Neural progenitor cell (in vitro differentiated cells): Measurements from ENCODE around the gene KIAA1549. TPM values are rescaled to one million over a fixed set of nuclear protein-coding genes. Genes with fewer than 3 reads are reported as not detected.

Experiments
- DNase-seq: peaks from one replicate; pipeline ENCODE4 v3.0.0-alpha.2; 2016; ENCODE audit warnings: low spot score
- H2AFZ ChIP-seq: fragments of 200-600 bp; sonication (generic); replicated peaks from 2 replicates; pipeline ENCODE4 v1.6.1; 2016; ENCODE audit warnings: antibody characterized with exemption
- H3F3A ChIP-seq: fragments of 200-600 bp; sonication (generic); 2 replicates; pipeline ENCODE4 v1.6.1; 2016; ENCODE audit warnings: antibody characterized with exemption, low read depth
- H3K27ac ChIP-seq: fragments of 200-600 bp; sonication (generic); 2 replicates; pipeline ENCODE4 v1.5.1; 2016; ENCODE audit warnings: mild to moderate bottlenecking
- H3K27me3 ChIP-seq: fragments of 200-600 bp; sonication (generic); 2 replicates; pipeline ENCODE4 v1.6.1; 2016; ENCODE audit warnings: mild to moderate bottlenecking, moderate library complexity
- H3K36me3 ChIP-seq: fragments of 200-600 bp; sonication (generic); 2 replicates; pipeline ENCODE4 v1.5.1; 2016
- H3K4me1 ChIP-seq: fragments of 200-600 bp; sonication (generic); 2 replicates; pipeline ENCODE4 v1.6.1; 2016; ENCODE audit warnings: mixed run types
- H3K4me2 ChIP-seq: fragments of 200-600 bp; sonication (generic); 2 replicates; pipeline ENCODE4 v1.6.1; 2016
- H3K4me3 ChIP-seq: fragments of 200-600 bp; sonication (generic); 2 replicates; pipeline ENCODE4 v1.5.1; 2016
- H3K79me2 ChIP-seq: fragments of 200-600 bp; sonication (generic); 2 replicates; pipeline ENCODE4 v1.6.1; 2016; ENCODE audit warnings: low read depth
- H3K9ac ChIP-seq: fragments of 200-600 bp; sonication (generic); 2 replicates; pipeline ENCODE4 v1.6.1; 2016
- H3K9me3 ChIP-seq: fragments of 200-600 bp; sonication (generic); 2 replicates; pipeline ENCODE4 v1.5.1; 2016; ENCODE audit warnings: low read depth
- H4K20me1 ChIP-seq: fragments of 200-600 bp; sonication (generic); 2 replicates; pipeline ENCODE4 v1.6.1; 2016; ENCODE audit warnings: low read depth
- H3K27ac Mint-ChIP-seq: 3 replicates; pipeline ENCODE4 v1.8.0; 2021; ENCODE audit warnings: mixed read lengths
- H3K27me3 Mint-ChIP-seq: 2 replicates; pipeline ENCODE4 v1.8.0; 2022; ENCODE audit warnings: low read depth, mild to moderate bottlenecking, inconsistent platforms, moderate library complexity, mixed read lengths; ENCODE audit not compliant: insufficient read depth
- H3K36me3 Mint-ChIP-seq: 3 replicates; pipeline ENCODE4 v1.8.0; 2021; ENCODE audit warnings: mixed read lengths
- H3K4me1 Mint-ChIP-seq: 3 replicates; pipeline ENCODE4 v1.8.0; 2021; ENCODE audit warnings: mixed read lengths
- H3K4me3 Mint-ChIP-seq: 3 replicates; pipeline ENCODE4 v1.8.0; 2021; ENCODE audit warnings: mild to moderate bottlenecking, moderate library complexity, mixed read lengths
- H3K9me3 Mint-ChIP-seq: 3 replicates; pipeline ENCODE4 v1.8.0; 2020; ENCODE audit warnings: mixed read lengths
- CTCF ChIP-seq: fragments of 200-600 bp; sonication (generic); IDR thresholded peaks from 2 replicates; pipeline ENCODE4 v1.5.1; 2017; ENCODE audit warnings: antibody characterized with exemption, mild to moderate bottlenecking
- EZH2 ChIP-seq: fragments of 200-600 bp; sonication (generic); IDR thresholded peaks from 2 replicates; pipeline ENCODE4 v1.6.1; 2017; ENCODE audit warnings: antibody characterized with exemption, mild to moderate bottlenecking, moderate library complexity
- EZH2phosphoT487 ChIP-seq: fragments of 200-600 bp; sonication (generic); IDR thresholded peaks from 2 replicates; pipeline ENCODE4 v1.6.1; 2017; ENCODE audit warnings: antibody characterized with exemption
- total RNA-seq: library from RNA; depleted of rRNA; stranded (reverse); fragments of >200 nt; gene quantifications from 2 replicates; pipeline ENCODE4 v1.2.3, GENCODE V29; 2015; ENCODE audit warnings: low replicate concordance

KIAA1549 gene
- total RNA-seq, 1 donor from 2014 or later, result 4.8 TPM

GRCh38 chr7:138832966-138833365 is 148.2 kb downstream of the KIAA1549 start:
- TF ChIP-seq EZH2 (no peak), EZH2phosphoT487 (no peak), CTCF (no peak)
- DNase-seq, result no peak

GRCh38 chr7:138829335-138829734 is 151.9 kb downstream of the KIAA1549 start:
- H4K20me1 ChIP-seq, result no peaks in the 10 kb centered on the region
- no peak overlapping the region for H2AFZ ChIP-seq
- Mint-ChIP-seq H3K4me3 (no peak overlapping the region), H3K4me1 (no peaks in the 10 kb centered on the region), H3K27me3 (peaks cover 3% of the 10 kb centered on the region), H3K36me3 (peaks cover 10% of the 10 kb centered on the region), H3K9me3 (peaks cover 15% of the 10 kb centered on the region), H3K27ac (no peak overlapping the region)
- H3K9ac ChIP-seq, result no peak overlapping the region
- no peaks in the 10 kb centered on the region for H3K36me3 ChIP-seq
- no peaks in the 10 kb centered on the region for H3K9me3 ChIP-seq
- DNase-seq, result no peak
- no peak overlapping the region for H3K4me3 ChIP-seq
- H3K4me1 ChIP-seq, result no peaks in the 10 kb centered on the region
- H3K79me2 ChIP-seq, result no peaks in the 10 kb centered on the region
- TF ChIP-seq EZH2phosphoT487 (no peak), CTCF (no peak), EZH2 (no peak)
- H3F3A ChIP-seq, result no peaks in the 10 kb centered on the region
- no peaks in the 10 kb centered on the region for H3K27me3 ChIP-seq
- H3K27ac ChIP-seq, result no peak overlapping the region
- H3K4me2 ChIP-seq, result no peak overlapping the region

More at GRCh38 chr7:138832966-138833365, 148.2 kb downstream of the KIAA1549 start:
- Mint-ChIP-seq H3K4me3 (no peak overlapping the region), H3K9me3 (peaks cover 2% of the 10 kb centered on the region), H3K36me3 (peaks cover 31% of the 10 kb centered on the region), H3K27ac (no peak overlapping the region), H3K27me3 (no peaks in the 10 kb centered on the region), H3K4me1 (no peaks in the 10 kb centered on the region)
- H3F3A ChIP-seq, result no peaks in the 10 kb centered on the region
- no peak overlapping the region for H3K27ac ChIP-seq
- H3K27me3 ChIP-seq, result no peaks in the 10 kb centered on the region
- no peaks in the 10 kb centered on the region for H3K79me2 ChIP-seq
- no peaks in the 10 kb centered on the region for H3K4me1 ChIP-seq
- no peak overlapping the region for H3K4me3 ChIP-seq
- H3K4me2 ChIP-seq, result no peak overlapping the region
- H3K9me3 ChIP-seq, result no peaks in the 10 kb centered on the region
- no peaks in the 10 kb centered on the region for H4K20me1 ChIP-seq
- H3K36me3 ChIP-seq, result no peaks in the 10 kb centered on the region
- no peak overlapping the region for H3K9ac ChIP-seq
- H2AFZ ChIP-seq, result no peak overlapping the region

- no peaks in the 10 kb centered on the region for H3F3A ChIP-seq
- H3K4me1 ChIP-seq, result no peaks in the 10 kb centered on the region
- DNase-seq, result no peak
- no peaks in the 10 kb centered on the region for H3K9me3 ChIP-seq
- no peak overlapping the region for H2AFZ ChIP-seq
- no peaks in the 10 kb centered on the region for H3K79me2 ChIP-seq
- H3K36me3 ChIP-seq, result no peaks in the 10 kb centered on the region
- no peak overlapping the region for H3K4me3 ChIP-seq
- H4K20me1 ChIP-seq, result no peaks in the 10 kb centered on the region
- H3K27me3 Mint-ChIP-seq, result peaks cover 3% of the 10 kb centered on the region
- TF ChIP-seq CTCF, result no peak
- no peak for TF ChIP-seq EZH2phosphoT487
- TF ChIP-seq EZH2, result no peak
- no peak overlapping the region for H3K4me3 Mint-ChIP-seq
- no peak overlapping the region for H3K27ac ChIP-seq
- no peaks in the 10 kb centered on the region for H3K27me3 ChIP-seq
- H3K9me3 Mint-ChIP-seq, result peaks cover 15% of the 10 kb centered on the region
- no peak overlapping the region for H3K4me2 ChIP-seq
- no peaks in the 10 kb centered on the region for H3K4me1 Mint-ChIP-seq
- no peak overlapping the region for H3K9ac ChIP-seq
- no peak overlapping the region for H3K27ac Mint-ChIP-seq
- H3K36me3 Mint-ChIP-seq, result peaks cover 8% of the 10 kb centered on the region
These were observed 152.9 kb downstream of the KIAA1549 start for GRCh38 chr7:138828302-138828701.
